Measurements from ENCODE around the gene COL6A2. TPM values are rescaled to one million over a fixed set of nuclear protein-coding genes. Genes with fewer than 3 reads are reported as not detected.

The COL6A2 gene
- total RNA-seq, 1 experiment from 2014 or later, result 87.0 TPM

DNA sequence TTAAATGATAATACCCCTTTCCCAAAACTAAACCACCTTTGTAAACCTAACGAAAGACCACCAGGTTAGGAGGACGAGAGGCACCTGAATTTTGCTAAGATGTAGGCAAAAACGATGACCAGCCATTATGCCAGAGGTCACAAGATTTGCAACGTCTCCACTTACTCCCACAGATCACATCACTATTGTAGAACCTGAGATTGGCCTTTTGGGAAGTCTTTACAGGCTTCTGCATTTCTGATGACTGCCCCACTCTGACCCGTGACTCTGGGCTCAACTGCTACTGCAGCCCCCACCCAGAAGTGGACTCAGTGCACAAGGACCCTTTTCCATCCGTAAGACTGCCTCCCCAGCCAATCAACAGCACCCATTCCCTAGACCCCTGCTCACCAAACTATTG is 36.4 kb upstream of the COL6A2 start:
- ChIA-PET POLR2A (no interaction called here), CTCF (no interaction called here), RAD21 (ENCODE audit: low non-redundant PET in 1 of 2, low total read pairs in 2 of 2, uncharacterized antibody in 2 of 2, unreplicated experiment in 2 of 2) (no interaction called here)
- TF ChIP-seq JUND (IDR thresholded peaks at IDR 0.05) (no peak), ELF1 (IDR thresholded peaks at IDR 0.05; ENCODE audit: borderline replicate concordance, low read depth) (no peak), EGR1 (IDR thresholded peaks at IDR 0.05; ENCODE audit: low read depth) (no peak), ZFX (IDR thresholded peaks at IDR 0.05) (no peak), CEBPB (IDR thresholded peaks at IDR 0.05; ENCODE audit: low read depth) (no peak), ZNF274 (IDR thresholded peaks at IDR 0.05; ENCODE audit: low read depth, low read length) (no peak), ZBTB33 (IDR thresholded peaks at IDR 0.05; ENCODE audit: extremely low read depth, insufficient replicate concordance, low read length) (no peak), SRF (IDR thresholded peaks at IDR 0.05; ENCODE audit: low read depth) (no peak), FOSL1 (IDR thresholded peaks at IDR 0.05; ENCODE audit: low read depth) (no peak), POLR2A (IDR thresholded peaks at IDR 0.05; ENCODE audit: borderline replicate concordance, extremely low read depth, insufficient read depth, insufficient read length) (no peak), RAD21 (IDR thresholded peaks at IDR 0.05; ENCODE audit: low read depth) (no peak), SP1 (IDR thresholded peaks at IDR 0.05; ENCODE audit: low read depth) (no peak), SIN3A (IDR thresholded peaks at IDR 0.05; ENCODE audit: low read depth) (no peak)
- TF ChIP-seq, protein P1, sequence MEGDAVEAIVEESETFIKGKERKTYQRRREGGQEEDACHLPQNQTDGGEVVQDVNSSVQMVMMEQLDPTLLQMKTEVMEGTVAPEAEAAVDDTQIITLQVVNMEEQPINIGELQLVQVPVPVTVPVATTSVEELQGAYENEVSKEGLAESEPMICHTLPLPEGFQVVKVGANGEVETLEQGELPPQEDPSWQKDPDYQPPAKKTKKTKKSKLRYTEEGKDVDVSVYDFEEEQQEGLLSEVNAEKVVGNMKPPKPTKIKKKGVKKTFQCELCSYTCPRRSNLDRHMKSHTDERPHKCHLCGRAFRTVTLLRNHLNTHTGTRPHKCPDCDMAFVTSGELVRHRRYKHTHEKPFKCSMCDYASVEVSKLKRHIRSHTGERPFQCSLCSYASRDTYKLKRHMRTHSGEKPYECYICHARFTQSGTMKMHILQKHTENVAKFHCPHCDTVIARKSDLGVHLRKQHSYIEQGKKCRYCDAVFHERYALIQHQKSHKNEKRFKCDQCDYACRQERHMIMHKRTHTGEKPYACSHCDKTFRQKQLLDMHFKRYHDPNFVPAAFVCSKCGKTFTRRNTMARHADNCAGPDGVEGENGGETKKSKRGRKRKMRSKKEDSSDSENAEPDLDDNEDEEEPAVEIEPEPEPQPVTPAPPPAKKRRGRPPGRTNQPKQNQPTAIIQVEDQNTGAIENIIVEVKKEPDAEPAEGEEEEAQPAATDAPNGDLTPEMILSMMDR (IDR thresholded peaks at IDR 0.05 in 2 of 3, conservative IDR thresholded peaks at IDR 0.05 in 1 of 3; ENCODE audit: borderline replicate concordance in 1 of 3, insufficient read depth in 1 of 3, low read depth in 2 of 3, low read length in 2 of 3), result no peak
- TF ChIP-seq, protein P2, sequence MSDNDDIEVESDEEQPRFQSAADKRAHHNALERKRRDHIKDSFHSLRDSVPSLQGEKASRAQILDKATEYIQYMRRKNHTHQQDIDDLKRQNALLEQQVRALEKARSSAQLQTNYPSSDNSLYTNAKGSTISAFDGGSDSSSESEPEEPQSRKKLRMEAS (IDR thresholded peaks at IDR 0.05), result no peak
- Histone ChIP-seq H3K4me3 (replicated peaks in 1 of 2; ENCODE audit: low read depth in 1 of 2, low read length in 2 of 2) (no peak overlapping the region), H3K79me2 (ENCODE audit: insufficient read depth, low read length) (no peaks in the 10 kb centered on the region), H2AFZ (ENCODE audit: low read depth, low read length, poor library complexity, severe bottlenecking) (no peak overlapping the region), H3K27ac (ENCODE audit: low read depth, low read length) (no peak overlapping the region), H3K9me2 (ENCODE audit: insufficient read depth) (no peaks in the 10 kb centered on the region), H3K27me3 (ENCODE audit: insufficient read depth, low read length) (no peaks in the 10 kb centered on the region), H3K4me2 (ENCODE audit: low read length) (no peak overlapping the region), H4K20me1 (ENCODE audit: insufficient read depth) (no peaks in the 10 kb centered on the region), H3K9ac (ENCODE audit: low read length) (no peak overlapping the region), H3K36me3 (ENCODE audit: control insufficient read depth in 1 of 2, insufficient read depth in 2 of 2, low read length in 2 of 2) (no peaks in the 10 kb centered on the region), H3K9me3 (ENCODE audit: control insufficient read depth in 1 of 2, insufficient read depth in 1 of 2, low read depth in 1 of 2, low read length in 2 of 2) (peaks cover 6 to 13% of the 10 kb centered on the region in 2 experiments; a peak in 2 of 4 replicates), H3K4me1 (ENCODE audit: control insufficient read depth in 1 of 2, insufficient read depth in 2 of 2, low read length in 2 of 2) (no peaks in the 10 kb centered on the region)
- no peak for DNase-seq (ENCODE audit: low read depth, low spot score)
- intact Hi-C loops (cut with micrococcal nuclease), result no loop called here
- ATAC-seq, result no peak
- BruUV-seq (replicated peaks), result no TSS peak

All from HCT116 (cell line).